Esophagus squamous epithelium (tissue), 5 donors: ENCODE results near the gene RGS9BP. TPM values are rescaled to one million over a fixed set of nuclear protein-coding genes. Genes with fewer than 3 reads are reported as not detected.
A peak's percentile ranks its signal among the peaks of the same experiment; 100 is the strongest.

ENCODE experiments used
- DNase-seq: peaks from one replicate; lab custom pipeline; 2025; lab: John Stamatoyannopoulos, UW
- H3K27ac ChIP-seq, 4 donors: fragments of 200-600 bp; sonication (generic); one replicate each; pipeline ENCODE4 v1.5.1; 2016 to 2019; ENCODE audit warnings: mild to moderate bottlenecking in 1 of 4
- H3K27me3 ChIP-seq, 4 donors: fragments of 200-600 bp; sonication (generic); 1 replicate in 3 of 4; 2 replicates in 1 of 4; pipeline versions ENCODE4 v1.5.1 to v1.6.0; 2017 to 2021; ENCODE audit warnings: antibody characterized with exemption in 1 of 4
- H3K36me3 ChIP-seq, 3 donors: fragments of 200-600 bp; sonication (generic); one replicate each; pipeline ENCODE4 v1.5.1; 2016 to 2019
- H3K4me1 ChIP-seq, 3 donors: fragments of 200-600 bp; sonication (generic); one replicate each; pipeline ENCODE4 v1.5.1; 2017 to 2019
- H3K4me3 ChIP-seq, 4 donors: fragments of 200-600 bp; sonication (generic); 1 replicate in 3 of 4; 2 replicates in 1 of 4; pipeline ENCODE4 v1.5.1; 2016 to 2019; ENCODE audit warnings: mild to moderate bottlenecking in 2 of 4, moderate library complexity in 1 of 4
- H3K9me3 ChIP-seq, 3 donors: fragments of 200-600 bp; sonication (generic); one replicate each; pipeline ENCODE4 v1.5.1; 2016 to 2019
- CTCF ChIP-seq, 6 experiments: fragments of 450-650 bp in 4 of 6; fragments of 200-600 bp in 2 of 6; sonication (generic) in 2 of 6; IDR thresholded peaks; one replicate each; pipeline ENCODE4 v1.5.1; 2016 to 2019; ENCODE audit warnings: antibody characterized with exemption in 6 of 6, mild to moderate bottlenecking in 4 of 6, moderate library complexity in 4 of 6
- POLR2A ChIP-seq, 4 donors: fragments of 450-650 bp; IDR thresholded peaks; one replicate each; pipeline ENCODE4 v1.6.1; 2017; ENCODE audit warnings: antibody characterized with exemption in 4 of 4, mild to moderate bottlenecking in 4 of 4, moderate library complexity in 3 of 4
- WGBS, 2 donors: methylation state at CpG; one replicate each; pipeline ENCODE4 v1.1.5; 2018; 5-methylcytosine and 5-hydroxymethylcytosine counted together
- intact Hi-C: fragments of 100-400 bp; cut with DNase I; formaldehyde crosslinking; loops from one replicate; pipeline ENCODE4 v1.15.0; 2022
- total RNA-seq, 4 donors: library from RNA; depleted of rRNA; stranded (reverse); fragments of >200 nt; gene quantifications; one replicate each; pipeline ENCODE4 v1.1.0, GENCODE V29; 2016
- donor health status: DM: yes; HTN: yes; CAD: no.

RGS9BP gene
- total RNA-seq, 4 donors from 2014 or later: 0.09 to 2.0 (median 0.23) TPM

- peak overlapping the region in 3 of 4 donors; percentile 55 to 95 (median 92) for H3K27ac ChIP-seq
- TF ChIP-seq POLR2A (IDR thresholded peaks at IDR 0.05): no peak
- peak in 1 of 6 experiments; percentile 27 for TF ChIP-seq CTCF (IDR thresholded peaks at IDR 0.05)
- peaks cover 23 to 54% (median 25%) of the 10 kb centered on the region in 3 donors for H3K4me1 ChIP-seq
- H3K27me3 ChIP-seq: peaks cover 0 to 22% (median 0%) of the 10 kb centered on the region in 4 donors
- peak overlapping the region in 1 of 4 donors; percentile 7 for H3K4me3 ChIP-seq
- H3K9me3 ChIP-seq: no peaks in the 10 kb centered on the region
- intact Hi-C loops: no loop called here
- no peak for DNase-seq
- no peaks in the 10 kb centered on the region for H3K36me3 ChIP-seq
- 37 to 100% methylated on average over 1 to 6 of the region's 9 CpGs for WGBS, 2 donors
These were observed 2.0 kb downstream of the RGS9BP start for GRCh38 chr19:32677657-32678056.

GRCh38 chr19:32680986-32681385, 5.3 kb downstream of the RGS9BP start:
- TF ChIP-seq POLR2A (IDR thresholded peaks at IDR 0.05): no peak
- TF ChIP-seq CTCF (IDR thresholded peaks at IDR 0.05): no peak
- Histone ChIP-seq H3K9me3 (no peaks in the 10 kb centered on the region), H3K27me3 (peaks cover 0 to 19% (median 0%) of the 10 kb centered on the region in 4 donors), H3K27ac (no peak overlapping the region), H3K4me3 (no peak overlapping the region), H3K36me3 (no peaks in the 10 kb centered on the region), H3K4me1 (peaks cover 3 to 30% (median 10%) of the 10 kb centered on the region in 3 donors)
- 67 to 71% methylated on average over 2 of the region's 2 CpGs for WGBS, 2 donors
- DNase-seq: no peak
- intact Hi-C loops: no loop called here

- Histone ChIP-seq H3K4me3 (no peak overlapping the region), H3K36me3 (no peaks in the 10 kb centered on the region), H3K9me3 (no peaks in the 10 kb centered on the region), H3K27me3 (peaks cover 0 to 5% (median 0%) of the 10 kb centered on the region in 4 donors), H3K27ac (peak overlapping the region in 3 of 4 donors; percentile 30 to 75 (median 42)), H3K4me1 (peaks cover 0 to 17% (median 0%) of the 10 kb centered on the region in 3 donors)
- intact Hi-C loops: no loop called here
- no peak for TF ChIP-seq POLR2A (IDR thresholded peaks at IDR 0.05)
- TF ChIP-seq CTCF (IDR thresholded peaks at IDR 0.05): no peak
- 47 to 54% methylated on average over 4 of the region's 4 CpGs for WGBS, 2 donors
- DNase-seq: no peak
These were observed 6.7 kb downstream of the RGS9BP start for GRCh38 chr19:32682317-32682716.

- DNase-seq: no peak
- WGBS, 2 donors: 86 to 93% methylated on average over 1 to 6 of the region's 6 CpGs
- Histone ChIP-seq H3K9me3 (no peaks in the 10 kb centered on the region), H3K36me3 (no peaks in the 10 kb centered on the region), H3K4me1 (peaks cover 9 to 29% (median 14%) of the 10 kb centered on the region in 3 donors), H3K27me3 (no peaks in the 10 kb centered on the region), H3K27ac (no peak overlapping the region), H3K4me3 (no peak overlapping the region)
- intact Hi-C loops: no loop called here
- no peak for TF ChIP-seq POLR2A (IDR thresholded peaks at IDR 0.05)
- no peak for TF ChIP-seq CTCF (IDR thresholded peaks at IDR 0.05)
These were observed 11.3 kb downstream of the RGS9BP start for GRCh38 chr19:32686847-32687475.

- DNase-seq: no peak
- intact Hi-C loops: no loop called here
- no peak overlapping the region for H3K27ac ChIP-seq
- TF ChIP-seq CTCF (IDR thresholded peaks at IDR 0.05): no peak
- no peak for TF ChIP-seq POLR2A (IDR thresholded peaks at IDR 0.05)
- no peaks in the 10 kb centered on the region for H3K36me3 ChIP-seq
- no peaks in the 10 kb centered on the region for H3K9me3 ChIP-seq
- no peak overlapping the region for H3K4me3 ChIP-seq
- WGBS, 2 donors: 82 to 98% methylated on average over 4 of the region's 4 CpGs
- H3K27me3 ChIP-seq: no peaks in the 10 kb centered on the region
- peaks cover 13 to 26% (median 14%) of the 10 kb centered on the region in 3 donors for H3K4me1 ChIP-seq
These were observed 12.0 kb downstream of the RGS9BP start for GRCh38 chr19:32687681-32688080.
